ENCODE measurements around the gene UQCRC1. TPM values are rescaled to one million over a fixed set of nuclear protein-coding genes. Genes with fewer than 3 reads are reported as not detected.

The UQCRC1 gene
- total RNA-seq, 3 donors from 2014 or later, result 163 to 230 (median 180) TPM

GRCh38 chr3:48591886-48592518, 17.4 kb downstream of the UQCRC1 start:
- no peaks in the 10 kb centered on the region for H3K9me3 ChIP-seq
- no peaks in the 10 kb centered on the region for H3K36me3 ChIP-seq
- H3K4me1 ChIP-seq, result peaks cover 0 to 6% of the 10 kb centered on the region in 2 donors
- peaks cover 0 to 2% of the 10 kb centered on the region in 2 donors for H3K27me3 ChIP-seq
- no peak for DNase-seq (ENCODE audit: low spot score in 2 of 2)
- TF ChIP-seq CTCF (IDR thresholded peaks at IDR 0.05), result no peak
- no peak overlapping the region for H3K27ac ChIP-seq
- intact Hi-C loops (cut with DNase I; ENCODE audit: low total_unique reads), result loop anchor here (1.0 kb wide), 1 partner anchor 15 kb away; no protein-coding TSS in a partner anchor
- no peak overlapping the region for H3K4me3 ChIP-seq

GRCh38 chr3:48591436-48591835, 18.0 kb downstream of the UQCRC1 start:
- TF ChIP-seq POLR2A (IDR thresholded peaks at IDR 0.05), result no peak
- Histone ChIP-seq H3K4me1 (peaks cover 0 to 6% of the 10 kb centered on the region in 2 donors), H3K27me3 (peaks cover 0 to 2% of the 10 kb centered on the region in 2 donors), H3K9me3 (no peaks in the 10 kb centered on the region), H3K4me3 (no peak overlapping the region), H3K27ac (no peak overlapping the region), H3K36me3 (no peaks in the 10 kb centered on the region)
- DNase-seq (ENCODE audit: low spot score in 2 of 2), result no peak
- intact Hi-C loops (cut with DNase I; ENCODE audit: low total_unique reads), result no loop called here

GRCh38 chr3:48588230-48588629, 21.2 kb downstream of the UQCRC1 start:
- H3K4me1 ChIP-seq, result no peaks in the 10 kb centered on the region
- H3K4me3 ChIP-seq, result no peak overlapping the region
- TF ChIP-seq CTCF (IDR thresholded peaks at IDR 0.05) (no peak), POLR2AphosphoS5 (IDR thresholded peaks at IDR 0.05) (no peak)
- DNase-seq (ENCODE audit: low spot score in 2 of 2), result no peak
- intact Hi-C loops (cut with DNase I; ENCODE audit: low total_unique reads), result no loop called here
- H3K27ac ChIP-seq, result no peak overlapping the region
- H3K27me3 ChIP-seq, result no peaks in the 10 kb centered on the region
- no peaks in the 10 kb centered on the region for H3K36me3 ChIP-seq
- no peaks in the 10 kb centered on the region for H3K9me3 ChIP-seq

GRCh38 chr3:48587686-48588085, 21.8 kb downstream of the UQCRC1 start:
- TF ChIP-seq CTCF (IDR thresholded peaks at IDR 0.05) (no peak), POLR2A (IDR thresholded peaks at IDR 0.05) (no peak), POLR2AphosphoS5 (IDR thresholded peaks at IDR 0.05) (no peak)
- intact Hi-C loops (cut with DNase I; ENCODE audit: low total_unique reads), result no loop called here
- H3K4me1 ChIP-seq, result no peaks in the 10 kb centered on the region
- H3K36me3 ChIP-seq, result no peaks in the 10 kb centered on the region
- no peak overlapping the region for H3K4me3 ChIP-seq
- no peaks in the 10 kb centered on the region for H3K9me3 ChIP-seq
- no peak overlapping the region for H3K27ac ChIP-seq
- H3K27me3 ChIP-seq, result no peaks in the 10 kb centered on the region
- no peak for DNase-seq (ENCODE audit: low spot score in 2 of 2)

GRCh38 chr3:48585411-48585810, 24.0 kb downstream of the UQCRC1 start:
- H3K4me3 ChIP-seq, result no peak overlapping the region
- H3K9me3 ChIP-seq, result no peaks in the 10 kb centered on the region
- H3K27me3 ChIP-seq, result no peaks in the 10 kb centered on the region
- intact Hi-C loops (cut with DNase I; ENCODE audit: low total_unique reads), result no loop called here
- no peak for TF ChIP-seq POLR2AphosphoS5 (IDR thresholded peaks at IDR 0.05)
- no peak for TF ChIP-seq CTCF (IDR thresholded peaks at IDR 0.05)
- no peak for TF ChIP-seq POLR2A (IDR thresholded peaks at IDR 0.05)
- H3K27ac ChIP-seq, result no peak overlapping the region
- H3K4me1 ChIP-seq, result no peaks in the 10 kb centered on the region
- no peaks in the 10 kb centered on the region for H3K36me3 ChIP-seq
- no peak for DNase-seq (ENCODE audit: low spot score in 2 of 2)

GRCh38 chr3:48584836-48585235, 24.6 kb downstream of the UQCRC1 start:
- Histone ChIP-seq H3K27ac (no peak overlapping the region), H3K36me3 (no peaks in the 10 kb centered on the region), H3K9me3 (no peaks in the 10 kb centered on the region), H3K4me3 (no peak overlapping the region), H3K27me3 (no peaks in the 10 kb centered on the region), H3K4me1 (no peaks in the 10 kb centered on the region)
- no peak for DNase-seq (ENCODE audit: low spot score in 2 of 2)
- TF ChIP-seq POLR2A (IDR thresholded peaks at IDR 0.05) (no peak), POLR2AphosphoS5 (IDR thresholded peaks at IDR 0.05) (no peak), CTCF (IDR thresholded peaks at IDR 0.05) (no peak)
- intact Hi-C loops (cut with DNase I; ENCODE audit: low total_unique reads), result no loop called here

Data from breast epithelium (tissue), 4 donors.